Lower lobe of right lung (tissue), 2 donors: Measurements from ENCODE around the gene MTREX. TPM values are rescaled to one million over a fixed set of nuclear protein-coding genes. Genes with fewer than 3 reads are reported as not detected.

Experiments used
- ATAC-seq, 2 donors: fragments of 200-7000 bp; cut with Tn5 transposase; one replicate each; pipeline ENCODE4 v1.9.1; 2020 to 2022; ENCODE audit warnings: mild to moderate bottlenecking in 2 of 2, moderate library complexity in 2 of 2
- DNase-seq: peaks from one replicate; pipeline ENCODE4 v3.0.0-alpha.2; 2020
- H3K27ac ChIP-seq: fragments of 200-600 bp; one replicate; pipeline ENCODE4 v1.8.0; 2022
- H3K27me3 ChIP-seq: fragments of 200-600 bp; one replicate; pipeline ENCODE4 v1.8.0; 2022; ENCODE audit warnings: low read depth
- H3K36me3 ChIP-seq: fragments of 200-600 bp; one replicate; pipeline ENCODE4 v1.8.0; 2022; ENCODE audit warnings: mild to moderate bottlenecking
- H3K4me1 ChIP-seq: fragments of 200-600 bp; one replicate; pipeline ENCODE4 v1.8.0; 2022
- H3K4me3 ChIP-seq: fragments of 200-600 bp; one replicate; pipeline ENCODE4 v1.8.0; 2022; ENCODE audit warnings: mild to moderate bottlenecking
- H3K9me3 ChIP-seq: fragments of 200-600 bp; one replicate; pipeline ENCODE4 v1.8.0; 2022
- intact Hi-C: fragments of 100-400 bp; cut with DNase I; formaldehyde crosslinking; loops from one replicate; pipeline ENCODE4 v1.11.0; 2022
- total RNA-seq: library from RNA; stranded (reverse); fragmentation: NEBNext Ultra II Directional; extraction: Animal tissue kit (Norgen Biotek cat#: 25700); gene quantifications from one replicate; pipeline ENCODE4 v1.2.1, GENCODE V29; 2021
- TF ChIP-seq, protein P1 (sequence below): fragments of 200-600 bp; IDR thresholded peaks from one replicate; pipeline ENCODE4 v1.8.0; 2022; ENCODE audit warnings: antibody characterized with exemption, mild to moderate bottlenecking
- donor health status: DM: no; HTN: yes; CAD: no; lungs with severe emphysema.

MTREX gene
- total RNA-seq, 1 donor from 2014 or later: 57.0 TPM

DNA sequence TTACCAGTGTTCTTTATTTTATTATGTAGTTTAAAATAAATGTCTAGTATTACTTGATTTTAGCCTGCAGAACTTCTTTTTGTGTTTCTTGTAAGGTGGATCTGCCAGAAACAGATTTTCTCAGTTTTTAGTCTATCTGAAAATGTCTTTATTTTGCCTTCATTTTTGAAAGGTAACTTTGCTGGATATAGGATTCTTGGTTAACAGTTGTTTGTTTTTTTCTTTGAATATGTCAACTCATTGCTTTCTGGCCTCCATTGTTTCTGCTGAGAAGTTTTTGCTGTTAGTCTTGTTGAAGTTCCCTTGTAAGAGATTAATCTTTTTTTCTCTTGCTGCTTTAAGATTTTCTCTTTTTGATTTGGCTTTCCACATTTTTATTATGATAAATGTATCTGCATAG lies 75.5 kb downstream of the MTREX start:
- Histone ChIP-seq H3K4me1 (no peaks in the 10 kb centered on the region), H3K27me3 (no peaks in the 10 kb centered on the region), H3K4me3 (no peak overlapping the region), H3K27ac (no peak overlapping the region), H3K36me3 (peaks cover 50% of the 10 kb centered on the region), H3K9me3 (peaks cover 13% of the 10 kb centered on the region)
- ATAC-seq: no peak
- DNase-seq: no peak
- TF ChIP-seq, protein P1, sequence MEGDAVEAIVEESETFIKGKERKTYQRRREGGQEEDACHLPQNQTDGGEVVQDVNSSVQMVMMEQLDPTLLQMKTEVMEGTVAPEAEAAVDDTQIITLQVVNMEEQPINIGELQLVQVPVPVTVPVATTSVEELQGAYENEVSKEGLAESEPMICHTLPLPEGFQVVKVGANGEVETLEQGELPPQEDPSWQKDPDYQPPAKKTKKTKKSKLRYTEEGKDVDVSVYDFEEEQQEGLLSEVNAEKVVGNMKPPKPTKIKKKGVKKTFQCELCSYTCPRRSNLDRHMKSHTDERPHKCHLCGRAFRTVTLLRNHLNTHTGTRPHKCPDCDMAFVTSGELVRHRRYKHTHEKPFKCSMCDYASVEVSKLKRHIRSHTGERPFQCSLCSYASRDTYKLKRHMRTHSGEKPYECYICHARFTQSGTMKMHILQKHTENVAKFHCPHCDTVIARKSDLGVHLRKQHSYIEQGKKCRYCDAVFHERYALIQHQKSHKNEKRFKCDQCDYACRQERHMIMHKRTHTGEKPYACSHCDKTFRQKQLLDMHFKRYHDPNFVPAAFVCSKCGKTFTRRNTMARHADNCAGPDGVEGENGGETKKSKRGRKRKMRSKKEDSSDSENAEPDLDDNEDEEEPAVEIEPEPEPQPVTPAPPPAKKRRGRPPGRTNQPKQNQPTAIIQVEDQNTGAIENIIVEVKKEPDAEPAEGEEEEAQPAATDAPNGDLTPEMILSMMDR: no peak
- intact Hi-C loops: no loop called here

DNA sequence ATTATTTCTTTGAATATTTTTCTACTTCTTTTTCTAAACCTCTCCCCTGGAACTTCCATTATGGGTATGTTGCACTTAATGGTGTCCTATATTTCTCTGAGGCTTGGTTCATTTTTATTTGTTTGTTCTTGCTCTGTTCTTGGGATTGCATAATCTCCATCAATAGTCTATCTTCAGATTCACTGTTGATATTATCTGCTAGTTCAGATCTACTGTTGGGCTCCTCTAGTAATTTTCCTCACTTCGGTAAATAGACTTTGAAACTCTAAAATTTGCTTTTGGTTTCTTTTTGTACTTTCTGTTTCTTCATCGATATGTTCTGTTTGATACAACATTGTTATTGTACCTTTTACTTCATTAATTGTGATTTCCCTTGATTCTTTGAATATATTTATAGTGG lies 76.3 kb downstream of the MTREX start:
- H3K36me3 ChIP-seq: peaks cover 51% of the 10 kb centered on the region
- no peaks in the 10 kb centered on the region for H3K27me3 ChIP-seq
- no peak for DNase-seq
- intact Hi-C loops: no loop called here
- H3K27ac ChIP-seq: no peak overlapping the region
- H3K9me3 ChIP-seq: peaks cover 13% of the 10 kb centered on the region
- ATAC-seq: no peak
- no peaks in the 10 kb centered on the region for H3K4me1 ChIP-seq
- TF ChIP-seq, protein P1: no peak
- H3K4me3 ChIP-seq: no peak overlapping the region

DNA sequence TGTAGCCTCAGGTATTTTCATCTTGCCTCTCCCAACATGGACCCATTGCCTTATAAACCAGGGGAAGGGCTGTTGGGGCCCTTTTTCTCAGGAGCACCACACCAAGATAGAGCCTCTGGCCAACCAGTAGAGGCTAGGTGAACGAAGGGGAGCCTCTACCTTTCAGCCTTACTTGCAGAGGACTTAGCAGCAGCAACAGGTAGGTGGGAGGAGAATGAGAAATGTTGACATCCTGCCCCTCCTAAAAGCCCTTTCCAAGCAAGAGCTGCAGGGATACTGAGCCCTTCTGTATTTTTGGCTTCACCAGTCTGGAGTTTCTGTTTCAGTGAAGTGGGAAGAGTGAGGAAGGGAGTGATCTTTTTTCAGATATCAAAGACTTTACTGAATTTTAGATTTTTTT lies 77.4 kb downstream of the MTREX start:
- no peak for DNase-seq

DNA sequence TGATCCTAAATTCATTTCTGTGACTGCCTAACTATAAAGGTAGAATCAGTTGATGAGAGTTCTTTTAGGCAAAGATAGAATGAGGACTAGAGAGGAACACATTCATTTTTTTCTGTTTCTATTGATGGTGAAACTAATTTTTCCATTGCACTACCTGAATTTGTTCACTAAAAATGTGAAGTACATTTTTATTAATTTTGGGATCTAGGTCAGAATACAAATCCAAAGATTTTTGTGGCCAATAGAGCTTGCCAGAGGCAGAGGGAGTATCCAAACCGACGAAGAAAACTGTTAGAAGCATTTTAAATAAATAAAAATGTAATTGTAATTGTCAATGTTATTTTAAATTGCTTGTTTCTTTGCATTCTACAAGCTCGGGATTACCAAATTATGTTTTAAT lies 78.1 kb downstream of the MTREX start:
- Histone ChIP-seq H3K4me1 (no peaks in the 10 kb centered on the region), H3K9me3 (peaks cover 13% of the 10 kb centered on the region), H3K27me3 (no peaks in the 10 kb centered on the region), H3K36me3 (peaks cover 48% of the 10 kb centered on the region), H3K4me3 (no peak overlapping the region), H3K27ac (no peak overlapping the region)
- DNase-seq (no peak), ATAC-seq (no peak)
- intact Hi-C loops: no loop called here
- TF ChIP-seq, protein P1: no peak

More for the DNA sequence above, 77.4 kb downstream of the MTREX start:
- TF ChIP-seq, protein P1: no peak
- ATAC-seq: no peak
- peaks cover 51% of the 10 kb centered on the region for H3K36me3 ChIP-seq
- no peaks in the 10 kb centered on the region for H3K27me3 ChIP-seq
- intact Hi-C loops: no loop called here
- no peaks in the 10 kb centered on the region for H3K4me1 ChIP-seq
- no peak overlapping the region for H3K4me3 ChIP-seq
- H3K27ac ChIP-seq: no peak overlapping the region
- peaks cover 13% of the 10 kb centered on the region for H3K9me3 ChIP-seq

DNA sequence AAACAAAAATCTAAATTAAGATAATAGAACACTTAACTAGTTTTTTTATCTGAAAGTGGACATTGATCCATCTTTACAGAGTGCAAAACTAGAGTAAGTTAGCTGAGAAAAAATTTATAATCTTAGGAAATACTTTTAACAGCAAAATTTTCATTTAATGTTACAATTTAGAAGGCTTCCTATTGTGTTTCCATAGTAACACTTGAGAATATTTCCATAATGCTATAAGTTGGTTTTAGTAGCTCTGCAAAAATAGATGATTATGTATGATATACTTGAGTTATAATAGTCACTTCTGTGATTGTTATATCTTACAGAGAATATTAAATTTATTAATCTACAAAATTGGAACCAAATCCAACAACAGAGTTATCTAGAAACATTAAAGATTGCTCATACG lies 78.6 kb downstream of the MTREX start:
- H3K27me3 ChIP-seq: no peaks in the 10 kb centered on the region
- TF ChIP-seq, protein P1: no peak
- H3K27ac ChIP-seq: no peak overlapping the region
- intact Hi-C loops: no loop called here
- ATAC-seq: no peak
- no peak overlapping the region for H3K4me3 ChIP-seq
- DNase-seq: no peak
- peaks cover 13% of the 10 kb centered on the region for H3K9me3 ChIP-seq
- H3K36me3 ChIP-seq: peaks cover 45% of the 10 kb centered on the region
- no peaks in the 10 kb centered on the region for H3K4me1 ChIP-seq

DNA sequence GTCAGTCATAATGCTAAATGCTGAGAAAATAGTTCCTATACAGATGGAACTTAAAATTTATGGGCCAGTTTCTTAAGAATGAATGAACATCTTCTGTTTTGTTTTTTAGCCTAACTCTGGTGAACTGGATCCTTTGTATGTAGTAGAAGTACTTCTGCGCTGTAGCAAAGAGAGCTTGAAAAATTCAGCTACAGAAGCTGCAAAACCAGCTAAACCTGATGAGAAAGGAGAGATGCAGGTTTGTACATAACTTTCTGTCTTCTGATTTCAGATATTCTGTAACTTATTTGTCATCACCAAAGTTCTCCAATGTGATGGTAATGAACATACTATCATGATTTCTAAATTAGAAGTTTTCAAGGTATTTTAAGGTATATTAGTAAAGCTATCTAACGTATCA lies 80.1 kb downstream of the MTREX start:
- TF ChIP-seq, protein P1: no peak
- H3K4me1 ChIP-seq: no peaks in the 10 kb centered on the region
- H3K27ac ChIP-seq: no peak overlapping the region
- intact Hi-C loops: no loop called here
- no peak overlapping the region for H3K4me3 ChIP-seq
- no peak for ATAC-seq
- H3K9me3 ChIP-seq: peaks cover 19% of the 10 kb centered on the region
- no peak for DNase-seq
- H3K36me3 ChIP-seq: peaks cover 50% of the 10 kb centered on the region
- H3K27me3 ChIP-seq: no peaks in the 10 kb centered on the region
